IPS DF 4.7 (cell line): ENCODE measurements around the gene EMP2.
"Not testable (repeated sequence)": the region's sequence is repeated elsewhere in the genome, so short reads cannot be mapped to it uniquely, and the experiment has no call there.

ENCODE experiments used
- DNase-seq: peaks from one replicate; pipeline ENCODE4 v3.0.0-alpha.2; 2013; ENCODE audit warnings: low spot score; ENCODE audit errors: extremely low read depth

The EMP2 gene

GRCh38 chr16:10552998-10553491 lies 27.4 kb downstream of the EMP2 start:
- DNase-seq, result no peak

DNA sequence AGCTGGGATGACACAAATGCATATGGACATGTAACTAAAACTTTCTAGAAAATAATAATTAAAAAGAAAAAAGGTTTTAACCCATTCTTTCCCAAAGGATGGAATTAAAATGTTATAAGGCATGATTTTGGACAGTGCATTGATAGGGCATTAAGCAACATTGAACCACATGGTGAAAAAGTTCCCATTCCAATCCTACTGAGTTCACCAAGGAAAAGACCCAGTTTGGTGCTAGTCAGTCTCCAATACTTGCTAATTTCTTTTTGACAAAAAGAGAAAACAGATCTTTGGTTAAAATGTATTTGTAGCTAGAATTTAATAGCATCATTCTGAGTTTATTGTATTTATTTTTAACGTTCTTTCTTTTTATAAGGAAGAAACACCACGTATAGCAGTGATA lies 28.1 kb downstream of the EMP2 start:
- DNase-seq, result no peak

DNA sequence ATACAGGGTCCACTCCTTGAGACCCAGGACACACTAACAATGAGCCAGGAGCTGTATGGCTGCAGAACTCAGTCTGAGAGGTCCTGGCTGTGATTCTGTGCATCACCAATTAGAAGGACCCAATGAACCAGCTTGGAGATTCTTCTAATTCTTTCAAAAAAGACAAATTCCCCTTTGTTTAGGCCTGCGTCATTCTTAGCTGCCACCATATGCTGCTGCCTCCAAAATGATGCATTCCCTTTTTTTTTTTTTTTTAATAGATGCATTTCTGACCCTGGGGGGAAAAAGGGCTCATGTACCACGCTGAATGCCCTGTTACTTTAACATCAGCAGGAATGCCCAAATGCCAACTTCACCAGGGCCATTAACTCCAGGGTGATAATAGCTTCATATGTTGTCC lies 28.5 kb downstream of the EMP2 start:
- DNase-seq, result no peak

- DNase-seq, result no peak
Observed at GRCh38 chr16:10548404-10548803, 32.0 kb downstream of the EMP2 start.

DNA sequence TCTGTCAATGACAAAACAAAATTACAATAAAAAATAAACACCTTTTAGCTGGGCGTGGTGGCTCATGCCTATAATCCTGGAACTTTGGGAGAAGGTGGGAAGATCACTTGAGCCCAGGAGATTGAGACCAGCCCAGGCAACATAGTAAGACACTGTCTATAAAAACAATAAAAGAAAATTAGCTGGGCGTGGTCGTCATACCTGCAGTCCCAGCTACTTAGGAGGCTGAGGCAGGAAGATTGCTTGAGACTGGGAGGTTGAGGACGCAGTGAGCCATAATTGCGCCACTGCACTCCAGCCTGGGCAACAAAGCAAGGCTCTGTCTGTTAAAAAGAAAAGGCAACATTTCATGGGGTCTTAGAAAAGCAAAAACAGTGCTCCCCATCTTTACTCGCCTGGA lies 32.7 kb downstream of the EMP2 start:
- no peak for DNase-seq

DNA sequence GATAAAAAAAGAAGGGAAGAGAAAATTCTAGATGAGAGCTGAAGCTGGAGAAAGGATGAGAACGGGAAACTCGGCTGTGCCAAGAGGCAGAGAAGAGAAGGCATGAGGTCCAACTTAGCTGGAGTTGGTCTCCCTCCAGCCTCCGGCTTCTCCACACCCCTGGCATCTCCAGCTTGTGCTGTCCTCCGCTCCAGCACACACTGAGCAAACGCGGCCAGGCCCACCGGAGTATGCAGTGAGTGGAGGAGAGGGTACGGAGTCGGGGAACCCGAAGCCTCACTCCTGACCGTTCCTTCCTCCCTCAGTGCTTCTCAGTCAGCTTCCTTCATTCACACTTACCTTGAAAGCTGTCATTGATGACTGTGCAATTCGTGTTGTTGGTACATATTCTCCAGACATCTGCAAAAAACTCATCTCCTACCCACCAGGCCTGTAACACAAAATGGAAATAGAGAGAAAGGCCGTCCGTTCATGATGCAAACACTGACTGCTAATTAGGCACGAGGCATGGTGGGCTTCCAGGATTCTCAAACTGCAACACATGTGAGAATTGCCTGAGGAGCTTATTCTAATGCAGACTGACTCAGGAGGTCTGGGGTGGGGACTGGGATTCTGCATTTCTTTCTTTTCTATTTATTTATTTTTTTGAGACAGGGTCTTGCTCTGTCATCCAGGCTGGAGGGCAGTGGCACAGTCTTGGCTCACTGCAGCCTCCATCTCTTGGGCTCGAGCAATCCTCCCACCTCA lies 37.0 kb downstream of the EMP2 start:
- DNase-seq, result no peak

GRCh38 chr16:10541366-10541765 lies 39.0 kb downstream of the EMP2 start:
- no peak for DNase-seq

DNA sequence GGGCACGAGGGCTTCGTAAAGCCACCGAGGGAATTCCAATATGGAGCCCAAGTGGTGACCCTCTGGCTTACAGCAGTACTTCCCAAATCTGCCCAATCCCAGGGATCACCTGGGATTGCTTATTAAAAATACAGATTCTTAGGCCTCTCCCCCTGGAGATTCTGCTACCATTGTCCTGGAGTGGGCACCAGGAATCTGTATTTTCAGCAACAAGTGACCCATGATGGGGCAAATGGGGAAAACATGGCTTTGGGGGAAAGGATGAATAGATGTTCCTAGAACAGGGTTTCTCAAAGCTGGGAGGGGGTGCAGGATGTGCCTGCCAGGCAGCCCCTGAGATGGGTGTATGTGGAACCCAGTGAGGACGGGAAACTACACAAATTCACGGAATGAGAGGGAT lies 40.6 kb downstream of the EMP2 start:
- no peak for DNase-seq

DNA sequence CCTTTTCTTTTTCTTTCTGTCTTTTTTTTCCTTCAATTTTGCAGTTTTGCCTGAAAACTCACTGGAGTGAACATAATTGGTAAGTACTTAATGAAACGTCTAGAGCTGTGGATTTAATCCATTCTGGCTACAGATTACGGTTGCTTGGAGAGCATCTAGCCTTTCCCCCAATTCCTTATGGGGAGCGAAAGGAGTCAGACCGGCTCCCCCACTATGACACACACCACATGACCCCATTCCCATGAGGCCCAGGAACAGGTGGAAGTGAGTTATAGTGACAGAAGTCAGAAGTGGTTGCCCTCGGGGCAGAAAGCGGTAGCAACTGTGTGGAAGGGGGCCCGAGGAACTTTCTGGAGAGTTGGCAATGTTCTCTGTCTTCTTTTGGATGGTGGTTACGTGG lies 41.2 kb downstream of the EMP2 start:
- no peak for DNase-seq

DNA sequence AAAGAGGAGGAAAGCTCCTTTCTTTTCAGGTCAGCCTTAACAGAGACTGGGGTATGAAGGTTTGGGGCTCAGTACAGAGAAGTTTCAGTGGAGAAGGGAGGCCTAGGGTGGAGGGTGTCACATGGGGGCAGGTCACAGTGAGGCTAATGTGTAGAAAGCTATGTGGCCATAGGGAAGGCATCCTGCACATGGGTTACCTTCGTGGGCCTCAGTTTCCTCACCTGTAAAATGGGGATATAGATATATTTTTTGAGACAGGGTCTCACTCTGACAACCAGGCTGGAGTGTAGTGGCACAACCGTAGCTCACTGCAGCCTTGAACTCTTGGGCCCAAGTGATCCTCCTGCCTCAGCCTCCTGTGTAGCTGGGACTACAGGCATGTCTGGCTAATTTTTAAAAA lies 41.8 kb downstream of the EMP2 start:
- DNase-seq, result no peak

DNA sequence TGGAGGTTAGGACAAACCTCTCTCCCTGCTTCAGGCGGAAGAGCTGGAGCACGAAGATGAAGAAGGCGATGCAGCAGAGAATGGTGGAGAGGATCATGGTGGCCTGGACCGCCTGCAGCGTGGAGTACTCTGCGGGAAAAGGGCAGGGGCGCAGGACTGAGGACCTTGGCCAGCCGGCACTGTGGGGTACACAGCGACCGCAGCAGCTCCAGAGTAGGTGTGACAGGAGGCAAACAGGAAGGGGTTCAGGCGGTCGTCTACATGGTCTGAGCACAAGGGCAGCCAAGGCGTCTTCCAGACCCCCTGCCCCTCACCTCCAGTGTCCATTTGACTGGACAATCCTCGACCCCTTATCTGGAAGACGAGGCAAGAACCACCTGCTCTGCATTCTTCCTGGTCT lies 42.5 kb downstream of the EMP2 start:
- no peak for DNase-seq

DNA sequence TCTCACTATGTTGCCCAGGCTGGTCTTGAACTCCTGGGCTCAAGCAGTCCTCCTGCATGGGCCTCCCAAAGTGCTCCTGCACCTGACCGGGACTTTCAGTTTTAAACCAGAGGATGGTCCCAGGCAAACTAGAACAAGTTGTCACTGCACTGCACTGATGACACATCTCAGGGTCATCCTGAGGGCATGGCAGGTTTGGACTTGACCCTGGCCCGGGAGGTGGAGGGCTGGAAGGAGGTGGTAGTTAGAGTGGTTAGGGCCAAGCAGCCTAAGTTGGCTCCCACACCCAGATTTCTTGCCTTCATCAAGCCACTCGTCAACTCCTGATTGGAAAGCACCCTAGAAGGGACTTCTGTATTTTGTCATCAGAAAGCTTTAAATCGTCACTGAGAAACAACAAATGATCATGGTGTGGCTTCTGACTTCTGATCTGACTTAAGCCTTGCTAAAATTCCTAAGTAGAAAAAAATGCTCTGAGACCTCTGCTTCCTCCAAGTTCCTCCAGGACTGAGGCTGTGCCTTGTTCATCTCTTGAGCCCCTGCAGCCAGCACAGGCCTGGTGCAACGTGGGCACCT lies 43.5 kb downstream of the EMP2 start:
- no peak for DNase-seq

- DNase-seq, result not testable (repeated sequence)
Observed at GRCh38 chr16:10536328-10536727, 44.1 kb downstream of the EMP2 start.

GRCh38 chr16:10535461-10535860 lies 44.9 kb downstream of the EMP2 start:
- no peak for DNase-seq

DNA sequence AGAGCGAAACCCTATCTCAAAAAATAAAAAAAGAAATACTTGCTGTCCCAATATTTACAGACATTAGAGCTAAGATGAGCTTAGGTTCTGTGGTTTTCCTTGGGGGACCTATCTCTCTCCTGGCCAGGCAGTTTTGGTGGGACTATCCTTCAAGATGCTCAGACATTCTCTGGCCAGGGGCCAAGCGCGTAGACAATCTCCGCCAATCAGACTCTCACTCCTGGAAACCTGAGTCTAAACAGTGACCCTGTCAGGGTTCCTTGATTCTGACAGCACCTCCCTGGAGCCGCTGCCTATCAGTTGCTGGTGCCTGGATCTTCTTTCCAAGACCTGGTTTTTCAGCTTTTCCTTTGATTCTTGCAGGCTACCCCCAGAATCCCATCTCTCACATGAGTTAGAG lies 45.6 kb downstream of the EMP2 start:
- no peak for DNase-seq

DNA sequence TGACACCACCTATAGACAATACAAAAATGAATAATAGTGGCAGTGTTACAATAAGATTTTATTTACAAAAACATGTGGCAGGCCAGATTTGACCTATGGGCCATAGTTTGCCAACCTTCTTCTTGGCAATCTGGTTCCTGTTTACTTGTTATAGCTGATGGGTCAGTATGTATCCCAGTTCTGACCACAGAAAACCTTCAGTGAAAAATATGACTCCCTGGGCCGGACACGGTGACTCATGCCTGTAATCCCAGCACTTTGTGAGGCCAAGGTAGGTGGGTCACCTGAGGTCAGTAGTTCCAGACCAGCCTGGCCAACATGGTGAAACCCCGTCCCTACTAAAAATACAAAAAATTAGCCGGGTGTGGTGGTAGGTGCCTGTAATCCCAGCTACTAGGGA lies 46.8 kb downstream of the EMP2 start:
- DNase-seq, result not testable (repeated sequence)

GRCh38 chr16:10531582-10531981 lies 48.8 kb downstream of the EMP2 start:
- no peak for DNase-seq

GRCh38 chr16:10530685-10531084 lies 49.7 kb downstream of the EMP2 start:
- no peak for DNase-seq

GRCh38 chr16:10529895-10530669 lies 50.3 kb downstream of the EMP2 start:
- no peak for DNase-seq

- DNase-seq, result no peak
Observed at GRCh38 chr16:10528635-10529034, 51.8 kb downstream of the EMP2 start.

DNA sequence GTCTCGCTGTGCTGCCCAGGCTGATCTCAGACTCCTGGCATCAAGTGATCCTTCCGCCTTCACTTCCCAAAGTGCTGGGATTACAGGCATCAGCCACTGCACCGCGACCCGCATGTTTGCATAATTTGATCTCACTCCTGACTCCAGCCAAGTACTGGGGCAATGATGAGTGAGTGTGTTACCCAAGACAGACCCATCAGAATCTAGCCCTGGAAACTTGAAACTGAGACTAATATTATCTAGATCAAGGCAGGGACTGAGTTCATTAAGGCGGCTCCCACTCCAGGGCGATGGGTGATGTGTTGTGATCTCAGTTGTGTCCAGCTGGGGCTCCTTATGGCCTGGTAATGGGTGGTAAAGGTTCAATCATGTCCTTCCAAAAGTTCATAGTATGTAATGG lies 53.4 kb downstream of the EMP2 start:
- no peak for DNase-seq

DNA sequence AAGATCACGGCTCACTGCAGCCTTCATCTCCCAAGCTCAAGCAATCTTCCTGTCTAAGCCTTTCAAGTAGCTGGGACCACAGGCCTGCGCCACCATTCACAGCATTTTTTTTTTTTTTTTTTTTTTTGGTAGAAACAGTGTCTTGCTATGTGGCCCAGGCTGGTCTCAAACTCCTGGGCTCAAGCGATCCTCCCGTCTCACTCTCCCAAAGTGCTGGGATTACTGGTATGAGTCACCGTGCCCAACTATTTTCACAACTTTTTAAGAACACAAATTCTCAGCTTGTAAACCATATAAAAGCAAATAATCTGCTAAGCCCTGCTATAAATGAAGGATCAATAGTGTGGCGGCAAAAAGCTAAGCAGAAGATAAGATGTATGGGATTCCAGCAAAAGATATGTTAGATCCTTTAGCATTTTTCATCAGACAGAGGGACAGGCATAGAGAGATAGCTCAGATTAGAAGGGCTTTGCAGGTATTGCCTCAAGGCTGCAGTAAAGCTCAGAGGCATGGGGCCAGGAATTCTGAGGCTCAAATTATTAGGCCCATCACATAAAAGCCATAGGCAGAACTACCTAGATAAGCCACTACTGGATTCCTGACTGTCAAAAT lies 55.1 kb downstream of the EMP2 start:
- no peak for DNase-seq
